Measurements from ENCODE around the gene LTBP3. TPM values are rescaled to one million over a fixed set of nuclear protein-coding genes. Genes with fewer than 3 reads are reported as not detected.
A peak's percentile ranks its signal among the peaks of the same experiment; 100 is the strongest.

Gene LTBP3
- total and polyA plus RNA-seq, 9 of the 15 experiments (the other 6 are each of a cell fraction or from before 2014, with no cell fraction given), result 0.06 to 20.5 (median 4.8) TPM

GRCh38 chr11:65500387-65501185 lies 57.6 kb downstream of the LTBP3 start (continued):
- TF ChIP-seq FOXP1 (CRISPR knock-in tag; IDR thresholded peaks at IDR 0.05), result no peak
- TF ChIP-seq RBM15 (IDR thresholded peaks at IDR 0.05; ENCODE audit: insufficient read depth, low read length), result no peak
- TF ChIP-seq ZC3H8 (IDR thresholded peaks at IDR 0.05), result peak; percentile 31; the same call in 1 of the 2 replicates
- TF ChIP-seq USF2 (CRISPR knock-in tag; IDR thresholded peaks at IDR 0.05), result no peak
- TF ChIP-seq RCOR1 (IDR thresholded peaks at IDR 0.05; ENCODE audit: borderline replicate concordance in 1 of 2, low read depth in 2 of 2, low read length in 2 of 2), result no peak
- no peak for TF ChIP-seq HDAC2 (IDR thresholded peaks at IDR 0.05)
- TF ChIP-seq, protein P1, sequence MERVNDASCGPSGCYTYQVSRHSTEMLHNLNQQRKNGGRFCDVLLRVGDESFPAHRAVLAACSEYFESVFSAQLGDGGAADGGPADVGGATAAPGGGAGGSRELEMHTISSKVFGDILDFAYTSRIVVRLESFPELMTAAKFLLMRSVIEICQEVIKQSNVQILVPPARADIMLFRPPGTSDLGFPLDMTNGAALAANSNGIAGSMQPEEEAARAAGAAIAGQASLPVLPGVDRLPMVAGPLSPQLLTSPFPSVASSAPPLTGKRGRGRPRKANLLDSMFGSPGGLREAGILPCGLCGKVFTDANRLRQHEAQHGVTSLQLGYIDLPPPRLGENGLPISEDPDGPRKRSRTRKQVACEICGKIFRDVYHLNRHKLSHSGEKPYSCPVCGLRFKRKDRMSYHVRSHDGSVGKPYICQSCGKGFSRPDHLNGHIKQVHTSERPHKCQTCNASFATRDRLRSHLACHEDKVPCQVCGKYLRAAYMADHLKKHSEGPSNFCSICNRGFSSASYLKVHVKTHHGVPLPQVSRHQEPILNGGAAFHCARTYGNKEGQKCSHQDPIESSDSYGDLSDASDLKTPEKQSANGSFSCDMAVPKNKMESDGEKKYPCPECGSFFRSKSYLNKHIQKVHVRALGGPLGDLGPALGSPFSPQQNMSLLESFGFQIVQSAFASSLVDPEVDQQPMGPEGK (CRISPR knock-in tag; IDR thresholded peaks at IDR 0.05; ENCODE audit: borderline replicate concordance), result no peak
- peak; percentile 63; the same call in 1 of the 2 replicates for TF ChIP-seq GABPB1 (CRISPR knock-in tag; IDR thresholded peaks at IDR 0.05)
- no peak for TF ChIP-seq TSHZ1 (CRISPR knock-in tag; IDR thresholded peaks at IDR 0.05)
- TF ChIP-seq, protein P2, sequence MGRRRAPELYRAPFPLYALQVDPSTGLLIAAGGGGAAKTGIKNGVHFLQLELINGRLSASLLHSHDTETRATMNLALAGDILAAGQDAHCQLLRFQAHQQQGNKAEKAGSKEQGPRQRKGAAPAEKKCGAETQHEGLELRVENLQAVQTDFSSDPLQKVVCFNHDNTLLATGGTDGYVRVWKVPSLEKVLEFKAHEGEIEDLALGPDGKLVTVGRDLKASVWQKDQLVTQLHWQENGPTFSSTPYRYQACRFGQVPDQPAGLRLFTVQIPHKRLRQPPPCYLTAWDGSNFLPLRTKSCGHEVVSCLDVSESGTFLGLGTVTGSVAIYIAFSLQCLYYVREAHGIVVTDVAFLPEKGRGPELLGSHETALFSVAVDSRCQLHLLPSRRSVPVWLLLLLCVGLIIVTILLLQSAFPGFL (CRISPR knock-in tag; IDR thresholded peaks at IDR 0.05), result 0 out of 2 replicates have a peak, but pooled peaks have one; percentile 79
- TF ChIP-seq ASH1L (IDR thresholded peaks at IDR 0.05; ENCODE audit: borderline replicate concordance, low read depth, partially characterized antibody), result no peak
- TF ChIP-seq CBX8 (IDR thresholded peaks at IDR 0.05; ENCODE audit: borderline replicate concordance, extremely low read depth, low read depth, low read length, poor library complexity, severe bottlenecking), result no peak
- TF ChIP-seq ZNF561 (CRISPR knock-in tag; conservative IDR thresholded peaks at IDR 0.05), result no peak; the same call in 1 of the 2 replicates
- no peak for TF ChIP-seq PTRF (tag; IDR thresholded peaks at IDR 0.05)
- TF ChIP-seq MTF1 (CRISPR knock-in tag; IDR thresholded peaks at IDR 0.05; ENCODE audit: borderline replicate concordance), result no peak
- no peak for TF ChIP-seq KDM1A (IDR thresholded peaks at IDR 0.05)
- no peak for TF ChIP-seq NFYB (IDR thresholded peaks at IDR 0.05; ENCODE audit: extremely low read depth, insufficient read length)
- no peak; the same call in 1 of the 2 replicates for TF ChIP-seq ZFX (CRISPR knock-in tag; IDR thresholded peaks at IDR 0.05)
- no peak; the same call in 1 of the 2 replicates for TF ChIP-seq KAT8 (IDR thresholded peaks at IDR 0.05; ENCODE audit: low read depth)
- no peak for TF ChIP-seq NELFE (IDR thresholded peaks at IDR 0.05; ENCODE audit: insufficient read depth, insufficient read length)
